ENCODE data around the gene SMIM45.
A peak's percentile ranks its signal among the peaks of the same experiment; 100 is the strongest.

SMIM45 gene

DNA sequence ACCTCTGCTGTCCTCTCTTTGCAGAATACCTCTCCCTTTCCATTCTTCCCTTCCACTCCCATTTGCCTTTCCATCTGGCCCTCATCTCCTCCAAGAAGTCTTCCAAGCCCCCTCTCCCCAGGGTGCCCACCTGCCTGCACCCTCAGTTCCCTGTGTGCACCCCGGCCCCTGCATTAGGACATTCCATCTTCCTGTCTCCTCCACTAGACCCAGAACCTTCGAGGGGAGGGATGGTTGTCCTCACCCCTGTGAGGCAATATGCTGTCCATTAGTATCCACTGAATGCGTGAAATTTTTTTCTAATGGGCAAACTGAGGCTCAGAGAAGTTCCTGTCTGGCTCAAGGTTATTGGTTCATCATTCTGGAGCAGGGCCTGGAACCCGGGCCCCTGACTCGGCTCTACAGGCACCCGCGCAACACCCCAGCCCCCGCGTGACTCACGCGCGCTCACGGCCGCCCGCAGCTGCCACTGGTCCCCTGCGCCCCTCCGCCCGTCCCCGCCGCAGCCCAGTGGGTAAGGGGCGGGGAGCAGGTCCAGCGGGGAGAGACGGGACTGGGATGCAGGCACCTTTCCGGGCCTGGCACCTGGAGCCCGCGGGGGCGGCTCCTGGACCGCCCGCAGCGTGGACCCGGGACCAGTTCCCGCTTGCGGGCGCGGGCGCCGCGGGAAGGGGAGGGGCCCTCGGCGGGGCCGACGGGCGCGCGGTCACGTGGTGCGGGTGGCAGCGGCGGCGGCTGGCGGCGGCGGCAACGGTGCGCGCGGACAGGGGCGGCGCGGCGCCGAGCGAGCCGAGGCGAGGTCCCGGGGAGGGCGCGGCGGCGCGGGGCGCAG, 24.3 kb downstream of the SMIM45 start:
- H2AFZ ChIP-seq (ENCODE audit: low read depth, low read length), result peak overlapping the region; percentile 79
- no peaks in the 10 kb centered on the region for H3K9me3 ChIP-seq (ENCODE audit: low read length)
- peaks cover under 1% of the 10 kb centered on the region for H3K36me3 ChIP-seq (ENCODE audit: insufficient read depth, low read length)
- no peaks in the 10 kb centered on the region for H3K27me3 ChIP-seq (ENCODE audit: insufficient read depth, low read depth, low read length)
- peak overlapping the region; percentile 75 for H3K4me3 ChIP-seq (ENCODE audit: low read length)
- H3K27ac ChIP-seq (ENCODE audit: low read length), result peak overlapping the region; percentile 67
- H3K4me2 ChIP-seq (ENCODE audit: low read length), result peak overlapping the region; percentile 62
- no peaks in the 10 kb centered on the region for H3K9me2 ChIP-seq (ENCODE audit: insufficient read depth, low read length)
- H4K20me1 ChIP-seq (ENCODE audit: insufficient read depth), result peaks cover 3% of the 10 kb centered on the region
- peak overlapping the region; percentile 98 for H3K9ac ChIP-seq (ENCODE audit: low read length)
- no peak for TF ChIP-seq MXI1 (conservative IDR thresholded peaks at IDR 0.05; ENCODE audit: poor library complexity, severe bottlenecking)
- TF ChIP-seq TAF1 (IDR thresholded peaks at IDR 0.05; ENCODE audit: low read depth), result peak; percentile 21
- peak; percentile 41 for TF ChIP-seq EP300 (conservative IDR thresholded peaks at IDR 0.05; ENCODE audit: poor library complexity, severe bottlenecking)
- TF ChIP-seq POLR2AphosphoS5 (IDR thresholded peaks at IDR 0.05), result peak; percentile 31
- no peak for TF ChIP-seq RAD21 (conservative IDR thresholded peaks at IDR 0.05)
- peaks cover 43% of the 10 kb centered on the region for H3K79me2 ChIP-seq (replicated peaks; ENCODE audit: insufficient read depth, low read length)
- H3F3A ChIP-seq (ENCODE audit: insufficient read depth, low read length, poor library complexity, severe bottlenecking), result no peaks in the 10 kb centered on the region

DNA sequence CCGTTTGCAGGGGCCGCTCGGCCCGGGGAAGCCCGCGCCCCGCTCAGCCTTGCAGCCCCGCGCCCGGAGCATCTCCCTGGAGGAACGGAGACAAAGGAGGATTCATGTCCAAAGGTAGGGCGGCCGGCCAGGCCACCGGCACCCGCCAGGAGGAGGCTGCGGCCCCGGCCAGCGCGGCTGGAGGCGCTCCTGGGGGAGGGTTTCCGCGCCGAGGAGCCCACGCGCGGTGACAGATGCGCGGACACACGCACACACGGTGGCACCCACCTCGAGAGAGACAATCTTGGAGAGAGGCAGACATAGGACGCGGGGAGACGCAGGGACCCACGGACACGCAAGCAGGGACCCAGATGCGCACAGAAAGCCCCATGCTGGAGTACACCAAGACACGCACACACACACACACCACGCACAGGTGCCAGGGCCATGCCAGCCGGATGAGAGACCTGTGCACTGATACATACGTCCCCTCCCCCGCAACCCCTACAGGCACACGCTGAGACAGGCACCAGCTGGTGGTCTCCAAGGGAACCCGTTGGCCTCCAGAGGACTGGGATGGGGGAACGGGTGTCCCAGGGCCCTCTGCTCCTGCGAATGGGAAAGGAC, 25.1 kb downstream of the SMIM45 start:
- Histone ChIP-seq H2AFZ (ENCODE audit: low read depth, low read length) (peak overlapping the region; percentile 84), H3K9me2 (ENCODE audit: insufficient read depth, low read length) (no peaks in the 10 kb centered on the region), H3F3A (ENCODE audit: insufficient read depth, low read length, poor library complexity, severe bottlenecking) (no peaks in the 10 kb centered on the region), H4K20me1 (ENCODE audit: insufficient read depth) (peaks cover 3% of the 10 kb centered on the region), H3K4me2 (ENCODE audit: low read length) (peak overlapping the region; percentile 95), H3K27ac (ENCODE audit: low read length) (peak overlapping the region; percentile 86), H3K9me3 (ENCODE audit: low read length) (no peaks in the 10 kb centered on the region), H3K9ac (ENCODE audit: low read length) (peak overlapping the region; percentile 98), H3K79me2 (replicated peaks; ENCODE audit: insufficient read depth, low read length) (peaks cover 49% of the 10 kb centered on the region), H3K27me3 (ENCODE audit: insufficient read depth, low read depth, low read length) (no peaks in the 10 kb centered on the region), H3K4me3 (ENCODE audit: low read length) (peak overlapping the region; percentile 99), H3K36me3 (ENCODE audit: insufficient read depth, low read length) (peaks cover 4% of the 10 kb centered on the region)
- peak; percentile 50 for TF ChIP-seq SMC3 (conservative IDR thresholded peaks at IDR 0.05; ENCODE audit: poor library complexity)
- TF ChIP-seq, protein P1, sequence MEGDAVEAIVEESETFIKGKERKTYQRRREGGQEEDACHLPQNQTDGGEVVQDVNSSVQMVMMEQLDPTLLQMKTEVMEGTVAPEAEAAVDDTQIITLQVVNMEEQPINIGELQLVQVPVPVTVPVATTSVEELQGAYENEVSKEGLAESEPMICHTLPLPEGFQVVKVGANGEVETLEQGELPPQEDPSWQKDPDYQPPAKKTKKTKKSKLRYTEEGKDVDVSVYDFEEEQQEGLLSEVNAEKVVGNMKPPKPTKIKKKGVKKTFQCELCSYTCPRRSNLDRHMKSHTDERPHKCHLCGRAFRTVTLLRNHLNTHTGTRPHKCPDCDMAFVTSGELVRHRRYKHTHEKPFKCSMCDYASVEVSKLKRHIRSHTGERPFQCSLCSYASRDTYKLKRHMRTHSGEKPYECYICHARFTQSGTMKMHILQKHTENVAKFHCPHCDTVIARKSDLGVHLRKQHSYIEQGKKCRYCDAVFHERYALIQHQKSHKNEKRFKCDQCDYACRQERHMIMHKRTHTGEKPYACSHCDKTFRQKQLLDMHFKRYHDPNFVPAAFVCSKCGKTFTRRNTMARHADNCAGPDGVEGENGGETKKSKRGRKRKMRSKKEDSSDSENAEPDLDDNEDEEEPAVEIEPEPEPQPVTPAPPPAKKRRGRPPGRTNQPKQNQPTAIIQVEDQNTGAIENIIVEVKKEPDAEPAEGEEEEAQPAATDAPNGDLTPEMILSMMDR (IDR thresholded peaks at IDR 0.05; ENCODE audit: poor library complexity, severe bottlenecking), result no peak
- TF ChIP-seq POLR2AphosphoS5 (IDR thresholded peaks at IDR 0.05), result peak; percentile 65
- no peak for TF ChIP-seq EP300 (conservative IDR thresholded peaks at IDR 0.05; ENCODE audit: poor library complexity, severe bottlenecking)
- TF ChIP-seq, protein P2, sequence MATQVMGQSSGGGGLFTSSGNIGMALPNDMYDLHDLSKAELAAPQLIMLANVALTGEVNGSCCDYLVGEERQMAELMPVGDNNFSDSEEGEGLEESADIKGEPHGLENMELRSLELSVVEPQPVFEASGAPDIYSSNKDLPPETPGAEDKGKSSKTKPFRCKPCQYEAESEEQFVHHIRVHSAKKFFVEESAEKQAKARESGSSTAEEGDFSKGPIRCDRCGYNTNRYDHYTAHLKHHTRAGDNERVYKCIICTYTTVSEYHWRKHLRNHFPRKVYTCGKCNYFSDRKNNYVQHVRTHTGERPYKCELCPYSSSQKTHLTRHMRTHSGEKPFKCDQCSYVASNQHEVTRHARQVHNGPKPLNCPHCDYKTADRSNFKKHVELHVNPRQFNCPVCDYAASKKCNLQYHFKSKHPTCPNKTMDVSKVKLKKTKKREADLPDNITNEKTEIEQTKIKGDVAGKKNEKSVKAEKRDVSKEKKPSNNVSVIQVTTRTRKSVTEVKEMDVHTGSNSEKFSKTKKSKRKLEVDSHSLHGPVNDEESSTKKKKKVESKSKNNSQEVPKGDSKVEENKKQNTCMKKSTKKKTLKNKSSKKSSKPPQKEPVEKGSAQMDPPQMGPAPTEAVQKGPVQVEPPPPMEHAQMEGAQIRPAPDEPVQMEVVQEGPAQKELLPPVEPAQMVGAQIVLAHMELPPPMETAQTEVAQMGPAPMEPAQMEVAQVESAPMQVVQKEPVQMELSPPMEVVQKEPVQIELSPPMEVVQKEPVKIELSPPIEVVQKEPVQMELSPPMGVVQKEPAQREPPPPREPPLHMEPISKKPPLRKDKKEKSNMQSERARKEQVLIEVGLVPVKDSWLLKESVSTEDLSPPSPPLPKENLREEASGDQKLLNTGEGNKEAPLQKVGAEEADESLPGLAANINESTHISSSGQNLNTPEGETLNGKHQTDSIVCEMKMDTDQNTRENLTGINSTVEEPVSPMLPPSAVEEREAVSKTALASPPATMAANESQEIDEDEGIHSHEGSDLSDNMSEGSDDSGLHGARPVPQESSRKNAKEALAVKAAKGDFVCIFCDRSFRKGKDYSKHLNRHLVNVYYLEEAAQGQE (IDR thresholded peaks at IDR 0.05; ENCODE audit: borderline replicate concordance), result peak; percentile 37
- peak; percentile 55 for TF ChIP-seq TAF1 (IDR thresholded peaks at IDR 0.05; ENCODE audit: low read depth)
- no peak for TF ChIP-seq EZH2 (IDR thresholded peaks at IDR 0.05; ENCODE audit: borderline replicate concordance, insufficient read depth, low read length, poor library complexity, severe bottlenecking)
- TF ChIP-seq MXI1 (conservative IDR thresholded peaks at IDR 0.05; ENCODE audit: poor library complexity, severe bottlenecking), result peak; percentile 84
- peak; percentile 45 for TF ChIP-seq RAD21 (conservative IDR thresholded peaks at IDR 0.05)

All from neural cell (in vitro differentiated cells).